Chondrocyte (in vitro differentiated cells): Measurements from ENCODE around the gene POP5. TPM values are rescaled to one million over a fixed set of nuclear protein-coding genes. Genes with fewer than 3 reads are reported as not detected.
A peak's percentile ranks its signal among the peaks of the same experiment; 100 is the strongest.
"Not testable (repeated sequence)": the region's sequence is repeated elsewhere in the genome, so short reads cannot be mapped to it uniquely, and the experiment has no call there.

ENCODE experiments used
- DNase-seq: peaks from one replicate; pipeline ENCODE4 v3.0.0; 2021; ENCODE audit warnings: mixed read lengths, low spot score
- H3K27ac Mint-ChIP-seq: one replicate; pipeline ENCODE4 v1.8.0; 2021; ENCODE audit warnings: mild to moderate bottlenecking, moderate library complexity, mixed read lengths; ENCODE audit not compliant: unreplicated experiment
- H3K27me3 Mint-ChIP-seq: 2 replicates; pipeline ENCODE4 v1.8.0; 2021; ENCODE audit warnings: low read depth, mixed read lengths
- H3K36me3 Mint-ChIP-seq: 2 replicates; pipeline ENCODE4 v1.8.0; 2021; ENCODE audit warnings: low read depth, mixed read lengths
- H3K4me1 Mint-ChIP-seq: 2 replicates; pipeline ENCODE4 v1.8.0; 2021; ENCODE audit warnings: low read depth, mild to moderate bottlenecking, mixed read lengths
- H3K4me3 Mint-ChIP-seq: one replicate; pipeline ENCODE4 v1.8.0; 2021; ENCODE audit warnings: mild to moderate bottlenecking, moderate library complexity, mixed read lengths; ENCODE audit not compliant: unreplicated experiment
- H3K9me3 Mint-ChIP-seq: 2 replicates; pipeline ENCODE4 v1.8.0; 2021; ENCODE audit warnings: low read depth, mixed read lengths
- CTCF ChIP-seq: fragments of 200-600 bp; sonication (generic); IDR thresholded peaks from 2 replicates; pipeline ENCODE4 v1.5.0; 2021; ENCODE audit warnings: antibody characterized with exemption, mild to moderate bottlenecking, moderate library complexity
- total RNA-seq: library from RNA; stranded (reverse); gene quantifications from 3 replicates; pipeline ENCODE4 v1.2.1, GENCODE V29; 2021

POP5 gene
- total RNA-seq, 1 donor from 2014 or later: 27.8 TPM

GRCh38 chr12:120536064-120536791, 45.0 kb downstream of the POP5 start:
- H3K9me3 Mint-ChIP-seq: no peaks in the 10 kb centered on the region
- H3K36me3 Mint-ChIP-seq: no peaks in the 10 kb centered on the region
- no peak overlapping the region for H3K27ac Mint-ChIP-seq
- TF ChIP-seq CTCF: no peak
- peak overlapping the region; percentile 88 for H3K4me3 Mint-ChIP-seq
- H3K4me1 Mint-ChIP-seq: peaks cover 58% of the 10 kb centered on the region
- H3K27me3 Mint-ChIP-seq: no peaks in the 10 kb centered on the region
- no peak for DNase-seq

GRCh38 chr12:120534703-120535655, 46.2 kb downstream of the POP5 start:
- peak; percentile 91 for DNase-seq
- peak overlapping the region; percentile 88 for H3K4me3 Mint-ChIP-seq
- H3K9me3 Mint-ChIP-seq: no peaks in the 10 kb centered on the region
- no peaks in the 10 kb centered on the region for H3K36me3 Mint-ChIP-seq
- TF ChIP-seq CTCF: peak; percentile 39
- H3K27ac Mint-ChIP-seq: peak overlapping the region; percentile 94
- H3K27me3 Mint-ChIP-seq: no peaks in the 10 kb centered on the region
- H3K4me1 Mint-ChIP-seq: peaks cover 50% of the 10 kb centered on the region

- Mint-ChIP-seq H3K4me1 (peaks cover 51% of the 10 kb centered on the region), H3K36me3 (no peaks in the 10 kb centered on the region), H3K27ac (peak within 1 kb of the TSS; percentile 94), H3K4me3 (peak within 1 kb of the TSS; percentile 88), H3K9me3 (no peaks in the 10 kb centered on the region), H3K27me3 (no peaks in the 10 kb centered on the region)
- DNase-seq: peak; percentile 93
- no peak for TF ChIP-seq CTCF
These were observed 46.9 kb downstream of the POP5 start, which contains the start of gene RNF10 for GRCh38 chr12:120534203-120534702. Gene RNF10, plus strand, starts transcription at chr12:120534356. Its CDS starts 456 bp downstream, at chr12:120534812.

- H3K36me3 Mint-ChIP-seq: no peaks in the 10 kb centered on the region
- no peaks in the 10 kb centered on the region for H3K9me3 Mint-ChIP-seq
- no peak overlapping the region for H3K27ac Mint-ChIP-seq
- no peak for TF ChIP-seq CTCF
- H3K4me3 Mint-ChIP-seq: no peak overlapping the region
- no peaks in the 10 kb centered on the region for H3K27me3 Mint-ChIP-seq
- H3K4me1 Mint-ChIP-seq: peaks cover 47% of the 10 kb centered on the region
- no peak for DNase-seq
These were observed 48.4 kb downstream of the POP5 start for GRCh38 chr12:120532701-120533238.

- H3K27me3 Mint-ChIP-seq, DNase-seq, H3K9me3 Mint-ChIP-seq, H3K27ac Mint-ChIP-seq, H3K4me3 Mint-ChIP-seq, H3K36me3 Mint-ChIP-seq: not testable (repeated sequence)
- H3K4me1 Mint-ChIP-seq: peaks cover 26% of the 10 kb centered on the region
These were observed 50.8 kb downstream of the POP5 start for GRCh38 chr12:120530418-120530761.
